Chondrocyte (in vitro differentiated cells): ENCODE data around the gene LPP. TPM values are rescaled to one million over a fixed set of nuclear protein-coding genes. Genes with fewer than 3 reads are reported as not detected.

Experiments used
- DNase-seq: peaks from one replicate; pipeline ENCODE4 v3.0.0; 2021; ENCODE audit warnings: mixed read lengths, low spot score
- H3K27ac Mint-ChIP-seq: one replicate; pipeline ENCODE4 v1.8.0; 2021; ENCODE audit warnings: mild to moderate bottlenecking, moderate library complexity, mixed read lengths; ENCODE audit not compliant: unreplicated experiment
- H3K27me3 Mint-ChIP-seq: 2 replicates; pipeline ENCODE4 v1.8.0; 2021; ENCODE audit warnings: low read depth, mixed read lengths
- H3K36me3 Mint-ChIP-seq: 2 replicates; pipeline ENCODE4 v1.8.0; 2021; ENCODE audit warnings: low read depth, mixed read lengths
- H3K4me1 Mint-ChIP-seq: 2 replicates; pipeline ENCODE4 v1.8.0; 2021; ENCODE audit warnings: low read depth, mild to moderate bottlenecking, mixed read lengths
- H3K4me3 Mint-ChIP-seq: one replicate; pipeline ENCODE4 v1.8.0; 2021; ENCODE audit warnings: mild to moderate bottlenecking, moderate library complexity, mixed read lengths; ENCODE audit not compliant: unreplicated experiment
- H3K9me3 Mint-ChIP-seq: 2 replicates; pipeline ENCODE4 v1.8.0; 2021; ENCODE audit warnings: low read depth, mixed read lengths
- total RNA-seq: library from RNA; stranded (reverse); gene quantifications from 3 replicates; pipeline ENCODE4 v1.2.1, GENCODE V29; 2021
- TF ChIP-seq, protein P1 (sequence below): fragments of 200-600 bp; sonication (generic); IDR thresholded peaks from 2 replicates; pipeline ENCODE4 v1.5.0; 2021; ENCODE audit warnings: antibody characterized with exemption, mild to moderate bottlenecking, moderate library complexity

Gene LPP
- total RNA-seq, 1 donor from 2014 or later, result 295 TPM

DNA sequence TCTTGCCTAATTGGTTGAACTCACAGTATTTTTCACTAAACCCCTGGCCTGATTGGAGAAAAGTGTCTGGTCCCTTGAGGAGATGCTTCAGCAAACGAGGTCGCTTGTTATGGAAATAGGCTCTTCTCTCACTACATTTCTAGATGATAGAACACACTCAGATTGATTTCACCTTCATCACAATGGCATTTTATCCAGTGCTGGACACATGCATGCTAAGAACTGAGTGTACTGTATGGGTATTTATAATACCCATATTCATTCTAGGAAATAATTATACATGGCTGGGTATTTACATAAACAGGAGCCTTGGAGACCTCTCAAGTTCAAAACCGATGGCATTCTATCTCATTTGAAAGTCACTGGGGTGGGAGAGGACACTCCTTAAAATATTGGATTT, 444.9 kb downstream of the LPP start:
- H3K27me3 Mint-ChIP-seq, result no peaks in the 10 kb centered on the region
- H3K4me3 Mint-ChIP-seq, result no peak overlapping the region
- H3K27ac Mint-ChIP-seq, result peak overlapping the region; percentile 22
- no peak for DNase-seq
- no peaks in the 10 kb centered on the region for H3K36me3 Mint-ChIP-seq
- TF ChIP-seq, protein P1, sequence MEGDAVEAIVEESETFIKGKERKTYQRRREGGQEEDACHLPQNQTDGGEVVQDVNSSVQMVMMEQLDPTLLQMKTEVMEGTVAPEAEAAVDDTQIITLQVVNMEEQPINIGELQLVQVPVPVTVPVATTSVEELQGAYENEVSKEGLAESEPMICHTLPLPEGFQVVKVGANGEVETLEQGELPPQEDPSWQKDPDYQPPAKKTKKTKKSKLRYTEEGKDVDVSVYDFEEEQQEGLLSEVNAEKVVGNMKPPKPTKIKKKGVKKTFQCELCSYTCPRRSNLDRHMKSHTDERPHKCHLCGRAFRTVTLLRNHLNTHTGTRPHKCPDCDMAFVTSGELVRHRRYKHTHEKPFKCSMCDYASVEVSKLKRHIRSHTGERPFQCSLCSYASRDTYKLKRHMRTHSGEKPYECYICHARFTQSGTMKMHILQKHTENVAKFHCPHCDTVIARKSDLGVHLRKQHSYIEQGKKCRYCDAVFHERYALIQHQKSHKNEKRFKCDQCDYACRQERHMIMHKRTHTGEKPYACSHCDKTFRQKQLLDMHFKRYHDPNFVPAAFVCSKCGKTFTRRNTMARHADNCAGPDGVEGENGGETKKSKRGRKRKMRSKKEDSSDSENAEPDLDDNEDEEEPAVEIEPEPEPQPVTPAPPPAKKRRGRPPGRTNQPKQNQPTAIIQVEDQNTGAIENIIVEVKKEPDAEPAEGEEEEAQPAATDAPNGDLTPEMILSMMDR, result no peak
- H3K4me1 Mint-ChIP-seq, result peaks cover 51% of the 10 kb centered on the region
- no peaks in the 10 kb centered on the region for H3K9me3 Mint-ChIP-seq

DNA sequence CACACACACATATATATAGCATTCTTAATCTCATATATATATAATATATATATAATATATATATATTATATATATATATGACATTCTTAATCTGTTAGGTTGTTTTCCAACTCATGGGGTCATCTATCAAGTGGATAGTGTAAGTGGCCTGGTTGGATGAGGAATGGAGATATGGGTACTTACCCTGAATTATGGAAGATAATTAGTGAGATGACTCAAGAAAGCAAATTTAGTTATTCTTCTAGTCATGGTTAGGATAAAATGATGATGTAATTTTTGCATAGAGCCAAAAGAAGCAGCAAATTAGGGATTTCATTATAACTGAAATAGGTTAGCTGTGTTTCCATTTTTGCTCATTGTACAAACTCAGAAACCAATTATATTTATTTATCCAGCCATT, 448.2 kb downstream of the LPP start:
- Mint-ChIP-seq H3K4me1 (peaks cover 52% of the 10 kb centered on the region), H3K4me3 (no peak overlapping the region), H3K9me3 (no peaks in the 10 kb centered on the region), H3K27ac (no peak overlapping the region), H3K36me3 (peaks cover 2% of the 10 kb centered on the region), H3K27me3 (no peaks in the 10 kb centered on the region)
- TF ChIP-seq, protein P1, result no peak
- no peak for DNase-seq

DNA sequence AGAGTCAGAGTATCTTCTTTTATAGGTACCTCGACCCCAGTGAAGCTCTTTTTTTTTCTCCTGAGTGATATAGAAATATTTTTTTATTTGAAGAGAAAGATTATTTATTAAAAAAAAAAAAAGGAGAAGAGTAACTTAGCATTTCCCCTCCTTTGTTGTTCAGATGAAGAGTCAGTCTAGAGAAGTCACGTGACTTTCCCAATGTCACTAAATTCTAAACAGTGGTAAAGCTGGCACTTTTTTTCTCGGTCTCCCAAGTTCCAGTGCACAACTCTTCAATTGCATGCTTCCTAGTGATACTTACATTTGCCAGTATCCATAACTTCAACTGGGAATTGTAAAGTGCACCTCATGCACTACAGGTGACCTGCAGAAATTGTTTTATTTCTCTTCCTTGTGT, 448.7 kb downstream of the LPP start:
- H3K4me1 Mint-ChIP-seq, result peaks cover 53% of the 10 kb centered on the region
- H3K27me3 Mint-ChIP-seq, result no peaks in the 10 kb centered on the region
- no peaks in the 10 kb centered on the region for H3K9me3 Mint-ChIP-seq
- DNase-seq, result no peak
- TF ChIP-seq, protein P1, result no peak
- no peak overlapping the region for H3K27ac Mint-ChIP-seq
- H3K4me3 Mint-ChIP-seq, result no peak overlapping the region
- H3K36me3 Mint-ChIP-seq, result peaks cover 2% of the 10 kb centered on the region

DNA sequence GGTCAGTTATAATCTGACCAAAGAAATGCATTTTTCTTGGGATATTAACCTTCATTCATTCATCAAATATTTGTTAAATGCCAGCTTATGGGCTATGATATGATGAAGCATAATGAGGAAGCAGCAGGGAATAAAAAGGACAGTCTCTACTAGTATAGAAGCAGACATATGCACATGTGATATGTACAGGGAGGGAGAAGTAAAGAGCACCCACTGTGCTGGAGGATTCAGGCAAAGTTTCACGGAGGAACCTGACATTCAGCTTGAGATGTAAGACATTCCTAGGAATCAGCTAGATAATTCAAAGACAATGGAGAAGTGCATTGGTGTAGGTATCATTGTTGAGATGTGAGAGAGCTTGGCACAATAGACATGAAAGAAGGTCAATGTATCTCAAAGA, 450.7 kb downstream of the LPP start:
- Mint-ChIP-seq H3K27me3 (no peaks in the 10 kb centered on the region), H3K36me3 (peaks cover 11% of the 10 kb centered on the region), H3K4me3 (no peak overlapping the region), H3K27ac (peak overlapping the region; percentile 33), H3K4me1 (peaks cover 45% of the 10 kb centered on the region), H3K9me3 (peaks cover 11% of the 10 kb centered on the region)
- TF ChIP-seq, protein P1, result no peak
- DNase-seq, result no peak

DNA sequence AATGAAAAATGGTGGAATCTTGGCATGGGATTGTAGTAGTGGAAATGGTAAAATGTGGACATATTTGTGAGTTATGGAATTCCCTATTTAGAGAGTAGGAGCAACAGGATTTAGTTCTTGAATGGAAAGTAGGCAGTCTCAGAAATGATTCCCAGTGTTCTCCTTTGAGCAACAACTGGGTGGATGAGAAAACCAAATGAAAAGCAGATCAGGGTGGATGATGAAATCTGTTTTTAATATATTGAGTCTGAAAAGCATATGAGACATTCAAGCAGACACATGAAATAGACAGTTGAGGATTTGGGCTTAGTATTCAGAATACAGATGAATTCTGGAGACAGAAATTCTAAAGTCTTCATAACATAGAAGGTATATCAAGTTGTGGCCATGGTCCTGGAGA, 451.3 kb downstream of the LPP start:
- Mint-ChIP-seq H3K9me3 (peaks cover 11% of the 10 kb centered on the region), H3K27ac (peak overlapping the region; percentile 49), H3K4me3 (no peak overlapping the region), H3K36me3 (peaks cover 17% of the 10 kb centered on the region), H3K27me3 (no peaks in the 10 kb centered on the region), H3K4me1 (peaks cover 45% of the 10 kb centered on the region)
- TF ChIP-seq, protein P1, result no peak
- no peak for DNase-seq
